K562 (cell line): ENCODE data around the gene ADGRD1. TPM values are rescaled to one million over a fixed set of nuclear protein-coding genes. Genes with fewer than 3 reads are reported as not detected.

Experiments
- ATAC-seq: fragments of 200-7000 bp; cut with Tn5 transposase; 3 replicates; pipeline ENCODE4 v1.9.1; 2020; ENCODE audit warnings: moderate library complexity
- BruUV-seq: library from RNA; stranded (reverse); fragments of 400-500 nt; replicated peaks from 2 replicates; lab custom pipeline; 2021; lab: Mats Ljungman, UMichigan
- CTCF ChIA-PET: fragments of 300-600 bp; formaldehyde crosslinking; extraction: SDS; loops from one replicate; lab custom pipeline; 2021; ENCODE audit warnings: low intra/inter-chr PET ratio; lab: Yijun Ruan, JAX
- POLR2A ChIA-PET: fragments of 300-600, 350-650 bp; sonication (Branson Sonifier 250); formaldehyde crosslinking; extraction: SDS; loops from one replicate; lab custom pipeline; 2021; ENCODE audit warnings: antibody characterized with exemption, inconsistent platforms; lab: Yijun Ruan, JAX
- DNase-seq, 4 experiments: peaks; one replicate each; pipeline versions ENCODE4 v3.0.0 to v3.0.0-alpha.2; 2011 to 2018; ENCODE audit warnings: low spot score in 3 of 4, mixed read lengths in 3 of 4; ENCODE audit errors: extremely low read depth in 1 of 4
- FAIRE-seq: peaks from 2 replicates; lab custom pipeline; 2011; peaks lifted over from hg19 to GRCh38; lab: Jason Lieb, UNC
- H2AFZ ChIP-seq: 2 replicates; pipeline ENCODE4 v1.6.0; 2011; ENCODE audit warnings: low read depth, low read length, control low read depth, inconsistent platforms
- H3K27ac ChIP-seq: fragments of 200-600 bp; 3 replicates; pipeline ENCODE4 v1.8.0; 2011; ENCODE audit warnings: low read depth, mild to moderate bottlenecking, control low read depth, inconsistent platforms, low read length, moderate library complexity, mixed read lengths; ENCODE audit errors: extremely low read depth
- H3K27me3 ChIP-seq, 2 experiments: fragments of 300-600 bp in 1 of 2; 2 replicates in 1 of 2; 3 replicates in 1 of 2; pipeline versions ENCODE4 v1.6.0 to v1.8.0; 2011; ENCODE audit warnings: inconsistent platforms in 2 of 2, low read length in 2 of 2, mild to moderate bottlenecking in 1 of 2, mixed read lengths in 1 of 2, moderate library complexity in 1 of 2; ENCODE audit not compliant: control insufficient read depth in 2 of 2, insufficient read depth in 2 of 2
- H3K36me3 ChIP-seq: fragments of 300-600 bp; 3 replicates; pipeline ENCODE4 v1.8.0; 2011; ENCODE audit warnings: mild to moderate bottlenecking, low read length, inconsistent platforms; ENCODE audit not compliant: control insufficient read depth, insufficient read depth
- H3K4me1 ChIP-seq, 2 experiments: fragments of 200-600 bp in 1 of 2; replicated peaks in 1 of 2; 2 replicates in 1 of 2; 3 replicates in 1 of 2; pipeline versions ENCODE4 v1.5.1 to v1.8.0; 2011; ENCODE audit warnings: inconsistent platforms in 2 of 2, low read length in 2 of 2, mild to moderate bottlenecking in 1 of 2, mixed read lengths in 1 of 2, moderate library complexity in 1 of 2; ENCODE audit not compliant: control insufficient read depth in 2 of 2, insufficient read depth in 2 of 2
- H3K4me2 ChIP-seq: 2 replicates; pipeline ENCODE4 v1.6.1; 2011; ENCODE audit warnings: low read length, control low read depth, inconsistent platforms, mixed read lengths; ENCODE audit not compliant: insufficient read depth
- H3K4me3 ChIP-seq: fragments of 200-600 bp; sonication (generic), shearing (Covaris generic); 2 replicates; pipeline ENCODE4 v1.5.1; 2016; ENCODE audit warnings: control low read depth, inconsistent platforms
- H3K79me2 ChIP-seq: fragments of 200-600 bp; 3 replicates; pipeline ENCODE4 v1.8.0; 2011; ENCODE audit warnings: low read length, inconsistent platforms; ENCODE audit not compliant: control insufficient read depth, insufficient read depth
- H3K9ac ChIP-seq, 2 experiments: 2 replicates each; pipeline versions ENCODE4 v1.6.0 to v1.6.1; 2011; ENCODE audit warnings: low read depth in 2 of 2, low read length in 2 of 2, control low read depth in 1 of 2, inconsistent platforms in 1 of 2, mild to moderate bottlenecking in 1 of 2, mixed read lengths in 1 of 2; ENCODE audit not compliant: insufficient read depth in 1 of 2
- H3K9me1 ChIP-seq: one replicate; pipeline ENCODE4 v1.6.0; 2011; ENCODE audit warnings: inconsistent platforms, mild to moderate bottlenecking, low read length, moderate library complexity; ENCODE audit not compliant: control insufficient read depth, insufficient read depth
- H3K9me3 ChIP-seq: replicated peaks from 2 replicates; pipeline ENCODE4 v1.5.1; 2011; ENCODE audit warnings: low read depth, low read length, inconsistent platforms; ENCODE audit not compliant: control insufficient read depth, insufficient read depth
- H4K20me1 ChIP-seq: replicated peaks from 2 replicates; pipeline ENCODE4 v1.6.1; 2011; ENCODE audit warnings: low read length, inconsistent platforms, mixed read lengths; ENCODE audit not compliant: control insufficient read depth, insufficient read depth
- BDP1 ChIP-seq: IDR thresholded peaks from 3 replicates; pipeline ENCODE4 v1.6.1; 2011; ENCODE audit not compliant: insufficient read length, insufficient read depth
- CBX5 ChIP-seq: IDR thresholded peaks from 2 replicates; pipeline ENCODE4 v1.6.1; 2014; ENCODE audit warnings: low read depth, borderline replicate concordance
- HNRNPK ChIP-seq: fragments of 200-400 bp; formaldehyde crosslinking; IDR thresholded peaks from one replicate; pipeline ENCODE4 v1.6.1; 2018; ENCODE audit warnings: mild to moderate bottlenecking, low read depth, low read length; ENCODE audit not compliant: poor library complexity, severe bottlenecking
- RBM34 ChIP-seq: fragments of 200-400 bp; formaldehyde crosslinking; IDR thresholded peaks from 2 replicates; pipeline ENCODE4 v1.6.1; 2018; ENCODE audit warnings: low read length, borderline replicate concordance; ENCODE audit not compliant: insufficient read depth
- ZBTB26 ChIP-seq: fragments of 450-650 bp; formaldehyde crosslinking; IDR thresholded peaks from 2 replicates; pipeline ENCODE4 v1.4.0; 2022; ENCODE audit warnings: missing genetic modification characterization
- ZKSCAN8 ChIP-seq: fragments of 200-800 bp; sonication (Bioruptor generic); IDR thresholded peaks from 2 replicates; pipeline ENCODE4 v1.6.1; 2016; ENCODE audit warnings: missing genetic modification characterization, missing compliant biosample characterization
- WGBS: fragments of 100-300 bp; shearing (Covaris generic); methylation state at CpG from one replicate; pipeline ENCODE4 v1.1.6; 2016; ENCODE audit warnings: low coverage, mixed read lengths; ENCODE audit not compliant: insufficient coverage; ENCODE audit errors: missing lambda C conversion rate; 5-methylcytosine and 5-hydroxymethylcytosine counted together
- in situ Hi-C: fragments of 300-500 bp; cut with MboI; formaldehyde crosslinking; loops from 4 replicates; pipeline ENCODE4 v1.15.0; 2018; ENCODE audit warnings: inconsistent platforms, mixed read lengths
- intact Hi-C: fragments of 100-400 bp; cut with micrococcal nuclease; formaldehyde crosslinking; loops from 2 replicates; pipeline ENCODE4 v1.14.2; 2022
- polyA plus RNA-seq, 8 experiments: library from polyadenylated mRNA; depleted of rRNA in 4 of 8; stranded (reverse) in 5 of 8; unstranded in 3 of 8; fragments of >200 nt; fragmentation: Nextera tagmentation in 2 of 8; fragmentation: Illumina TruSeq in 1 of 8; extraction: Ambion mirVana in 2 of 8; extraction: Trizol in 1 of 8; gene quantifications; 2 replicates each; pipeline versions ENCODE4 v1.2.1 to v1.2.3, GENCODE V29; 2011 to 2014; ENCODE audit warnings: inconsistent platforms in 1 of 8, missing spikeins in 1 of 8
- total RNA-seq, 7 experiments: library from RNA; depleted of rRNA in 6 of 7; stranded (reverse); fragments of >200 nt in 6 of 7; fragmentation: Illumina TruSeq in 2 of 7; extraction: Trizol in 2 of 7; gene quantifications; 2 replicates each; pipeline versions ENCODE4 v1.2.1 to v1.2.3, GENCODE V29; 2011 to 2021; ENCODE audit warnings: low replicate concordance in 1 of 7

ADGRD1 gene
- total and polyA plus RNA-seq, 9 of the 15 experiments (the other 6 are each of a cell fraction or from before 2014, with no cell fraction given) = 1.7 to 11.7 (median 3.3) TPM

GRCh38 chr12:131101703-131102492 lies 148.2 kb downstream of the ADGRD1 start:
- no peaks in the 10 kb centered on the region for H3K79me2 ChIP-seq
- intact Hi-C loops (loop anchor here (10.0 kb wide), 2 partner anchors 337 to 733 kb away; no protein-coding TSS in a partner anchor), in situ Hi-C loops (loop anchor here (10.0 kb wide), 1 partner anchor 733 kb away; no protein-coding TSS in a partner anchor)
- POLR2A ChIA-PET = interaction anchor here (1.0 kb wide), 1 partner anchor 102 kb away, joined by 3 read pairs; no protein-coding TSS in a partner anchor
- H3K4me3 ChIP-seq = no peak overlapping the region
- H3K27ac ChIP-seq = no peak overlapping the region
- ATAC-seq (no peak), FAIRE-seq (no peak), DNase-seq (no peak)
- no peak for TF ChIP-seq ZBTB26 (CRISPR knock-in tag)
- TF ChIP-seq CBX5 = no peak
- no peak for TF ChIP-seq HNRNPK
- TF ChIP-seq RBM34 = no peak
- no peak for TF ChIP-seq ZKSCAN8 (CRISPR knock-in tag)
- TF ChIP-seq BDP1 = no peak
- no peaks in the 10 kb centered on the region for H3K9me1 ChIP-seq
- no peak overlapping the region for H2AFZ ChIP-seq
- peaks cover 0 to 35% of the 10 kb centered on the region in 2 experiments; a peak in 2 of 5 replicates for H3K4me1 ChIP-seq
- peaks cover 3 to 25% of the 10 kb centered on the region in 2 experiments; a peak in 2 of 5 replicates for H3K27me3 ChIP-seq
- H4K20me1 ChIP-seq = no peaks in the 10 kb centered on the region; the same call in 1 of the 2 replicates
- CTCF ChIA-PET = no interaction called here
- BruUV-seq = no TSS peak
- no peak overlapping the region for H3K4me2 ChIP-seq
- WGBS = 43% methylated on average over 13 of the region's 13 CpGs
- no peaks in the 10 kb centered on the region for H3K9me3 ChIP-seq
- H3K36me3 ChIP-seq = no peaks in the 10 kb centered on the region
- no peak overlapping the region for H3K9ac ChIP-seq
